Activated CD4-positive, alpha-beta T cell treated with anti-CD3 and anti-CD28 coated beads, Interleukin-2, amount 50 U/mL, for 4 hours (primary cell): ENCODE data around the gene USP48.

Experiments
- DNase-seq, 2 experiments: peaks; one replicate each; pipeline ENCODE4 v3.0.0-alpha.2; 2020

The USP48 gene

DNA sequence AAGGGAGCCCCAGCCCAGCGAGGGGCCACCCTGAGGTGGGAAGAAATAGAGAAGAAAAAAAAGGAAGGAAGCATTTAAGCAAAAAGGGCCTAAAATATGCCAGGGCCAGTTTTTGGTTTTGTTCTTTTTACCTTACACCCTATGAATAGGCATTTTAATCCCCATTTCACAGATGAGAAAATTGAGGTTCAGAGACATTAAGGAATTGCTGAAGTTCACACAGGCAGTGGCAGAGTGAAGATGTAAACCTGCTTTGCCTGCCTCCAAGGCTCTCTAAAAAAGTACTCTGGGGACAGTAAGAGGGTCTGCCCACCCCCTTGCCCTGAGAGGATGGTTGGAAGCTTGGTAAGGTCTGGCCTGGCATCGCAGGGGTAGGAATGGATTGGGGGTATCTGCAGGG is 133.6 kb downstream of the USP48 start:
- no peak for DNase-seq

DNA sequence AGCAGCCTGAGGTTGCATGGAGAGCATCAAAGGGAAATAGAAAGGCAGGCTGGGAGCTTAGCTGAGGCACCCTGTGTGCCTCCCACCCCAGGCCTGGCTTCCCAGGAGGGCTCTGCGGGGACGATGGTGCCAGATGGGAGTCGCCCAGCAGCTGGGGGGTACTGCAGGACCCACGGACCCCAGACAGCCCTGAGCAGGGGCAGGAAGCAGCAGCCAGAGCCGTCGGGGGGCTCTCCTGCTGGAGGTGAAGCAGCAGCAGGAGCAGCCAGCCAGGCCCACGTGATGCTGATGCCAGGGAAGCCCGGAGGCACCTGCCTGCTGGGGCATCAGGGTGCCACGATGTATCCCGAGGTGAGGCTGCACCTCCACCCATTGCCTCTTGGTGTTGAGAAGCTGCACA is 134.2 kb downstream of the USP48 start:
- DNase-seq = no peak

DNA sequence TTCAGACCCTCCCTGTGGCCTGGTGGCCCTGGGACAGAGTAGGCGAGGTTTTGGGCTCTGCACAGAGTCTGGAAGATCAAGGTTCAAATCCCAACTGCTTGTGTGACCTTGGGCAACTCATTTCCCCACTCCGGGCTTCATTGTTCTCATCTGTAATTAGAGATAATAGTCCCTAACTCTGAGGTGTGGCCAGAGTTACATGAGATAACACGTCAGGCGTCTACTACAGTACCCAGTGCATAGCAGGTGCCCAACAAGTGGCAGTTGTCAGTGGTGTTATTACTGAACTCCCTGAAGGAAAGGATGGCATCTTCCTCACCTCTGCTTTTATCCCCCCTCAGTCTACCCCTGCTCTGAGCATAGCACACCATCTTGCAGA is 134.6 kb downstream of the USP48 start:
- DNase-seq = no peak

DNA sequence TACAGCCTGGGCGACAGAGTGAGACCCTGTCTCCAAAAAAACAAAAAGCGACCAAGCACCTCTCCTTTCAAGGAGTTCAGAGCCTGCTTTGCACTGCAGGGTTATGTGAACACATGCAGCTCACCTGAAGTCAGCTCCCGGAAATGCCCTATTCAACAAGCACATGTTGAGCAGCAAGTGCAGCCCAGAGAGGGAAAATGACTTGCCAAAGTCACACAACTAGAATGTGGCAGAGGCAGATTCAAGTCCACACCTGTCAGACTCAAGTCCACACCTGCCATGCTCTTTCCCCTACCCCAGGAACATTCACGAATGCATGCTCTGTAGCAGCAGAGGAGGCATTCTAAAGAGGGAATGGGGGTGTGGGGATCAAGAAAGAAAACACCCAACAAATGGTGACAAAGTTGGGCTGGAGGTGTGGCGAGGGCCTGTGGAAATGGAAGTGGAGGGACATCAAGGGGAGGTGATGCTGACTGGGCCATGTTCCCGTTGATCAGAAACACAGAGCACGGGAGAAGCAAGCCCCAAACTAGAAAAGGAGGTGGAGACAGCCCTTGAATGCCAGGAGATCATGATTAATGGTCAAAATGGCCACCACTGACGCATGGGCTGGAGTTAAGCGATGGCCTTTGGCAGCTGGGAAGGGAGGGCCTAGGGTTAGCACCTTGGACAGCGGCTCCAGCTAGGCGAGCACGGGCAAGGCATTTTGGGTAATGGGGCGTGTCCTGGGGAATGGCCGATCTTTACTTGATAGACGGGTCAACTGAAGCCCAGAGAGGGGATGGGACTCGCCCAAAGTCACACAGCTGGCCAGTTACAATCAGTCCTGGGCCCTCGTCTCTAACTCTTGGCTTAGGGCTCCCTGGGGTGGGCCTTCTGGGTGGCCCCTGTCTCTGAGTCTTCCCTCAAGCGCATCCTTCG is 135.3 kb downstream of the USP48 start:
- DNase-seq = no peak

DNA sequence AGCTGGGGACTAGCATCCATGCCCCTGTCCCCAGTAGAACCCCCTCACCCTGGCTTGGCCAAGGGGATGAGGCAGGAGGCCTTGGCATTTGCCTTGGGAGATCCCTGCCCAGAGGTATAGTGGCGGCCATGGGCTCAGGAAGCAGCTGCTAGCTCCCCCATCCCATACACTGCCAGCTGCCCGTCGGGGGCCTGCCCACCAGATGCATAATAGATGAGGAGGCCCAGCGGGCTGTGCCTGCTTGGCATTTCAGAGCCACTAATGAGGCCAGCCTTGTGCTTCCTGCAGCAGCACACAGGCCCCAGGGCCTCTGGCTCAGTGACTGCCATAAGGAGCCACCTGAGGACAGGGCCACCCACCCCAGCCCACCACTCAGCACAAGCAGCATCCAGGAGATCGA is 137.4 kb downstream of the USP48 start:
- no peak for DNase-seq

DNA sequence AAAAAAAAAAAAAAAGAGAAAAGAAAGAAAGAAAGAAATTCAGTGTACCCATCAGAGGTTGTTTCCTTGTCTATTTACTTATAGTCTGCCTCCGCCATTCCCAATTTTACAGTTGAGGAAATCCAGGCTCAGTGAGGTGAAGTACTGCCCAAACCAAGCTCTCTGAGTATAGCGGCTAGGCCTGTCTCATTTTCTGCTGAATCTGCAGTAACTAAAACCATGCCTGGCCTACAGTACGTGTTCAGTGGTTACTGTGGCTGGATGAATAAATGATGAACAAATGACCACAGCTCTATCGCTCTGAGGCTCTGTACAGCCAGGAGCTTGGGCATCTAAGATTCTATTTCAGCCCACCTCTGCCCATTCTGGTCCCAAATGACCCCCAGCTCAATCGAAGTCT is 138.0 kb downstream of the USP48 start:
- no peak for DNase-seq

DNA sequence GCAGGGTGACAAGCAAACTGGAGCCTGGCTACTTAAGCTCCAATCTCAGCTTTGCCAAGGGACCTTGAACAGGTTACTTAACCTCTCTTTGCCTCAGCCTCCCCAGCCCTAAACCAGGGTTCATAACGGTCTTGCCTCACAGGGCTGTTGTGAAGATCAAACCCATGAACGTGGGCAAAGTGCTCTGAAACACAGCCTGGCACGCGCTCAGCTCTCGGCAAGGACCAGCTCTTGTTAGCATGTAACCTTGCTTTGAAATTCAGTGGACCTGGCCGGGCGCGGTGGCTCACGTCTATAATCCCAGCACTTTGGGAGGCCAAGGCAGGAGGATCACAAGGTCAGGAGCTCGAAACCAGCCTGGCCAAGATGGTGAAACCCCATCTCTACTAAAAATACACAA is 138.6 kb downstream of the USP48 start:
- DNase-seq = no peak

DNA sequence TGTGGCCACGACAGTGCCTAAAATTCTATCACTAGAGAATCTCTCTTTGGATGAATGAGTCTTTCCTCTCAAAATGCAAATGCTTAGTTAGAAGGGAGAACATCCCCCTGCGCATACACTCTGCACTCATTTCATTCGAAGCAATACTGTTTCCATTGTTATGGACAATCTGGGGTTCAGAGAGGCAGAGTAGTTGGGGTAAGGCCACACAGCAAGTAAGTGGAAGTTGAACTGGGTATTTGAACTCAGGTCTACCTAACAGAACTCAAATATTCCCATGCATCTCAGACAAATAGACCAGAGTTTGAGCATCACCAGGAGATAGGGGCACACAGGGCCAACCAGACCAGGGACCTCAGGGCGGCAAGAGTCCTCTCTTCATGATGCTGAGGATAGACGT is 139.3 kb downstream of the USP48 start:
- DNase-seq = no peak

DNA sequence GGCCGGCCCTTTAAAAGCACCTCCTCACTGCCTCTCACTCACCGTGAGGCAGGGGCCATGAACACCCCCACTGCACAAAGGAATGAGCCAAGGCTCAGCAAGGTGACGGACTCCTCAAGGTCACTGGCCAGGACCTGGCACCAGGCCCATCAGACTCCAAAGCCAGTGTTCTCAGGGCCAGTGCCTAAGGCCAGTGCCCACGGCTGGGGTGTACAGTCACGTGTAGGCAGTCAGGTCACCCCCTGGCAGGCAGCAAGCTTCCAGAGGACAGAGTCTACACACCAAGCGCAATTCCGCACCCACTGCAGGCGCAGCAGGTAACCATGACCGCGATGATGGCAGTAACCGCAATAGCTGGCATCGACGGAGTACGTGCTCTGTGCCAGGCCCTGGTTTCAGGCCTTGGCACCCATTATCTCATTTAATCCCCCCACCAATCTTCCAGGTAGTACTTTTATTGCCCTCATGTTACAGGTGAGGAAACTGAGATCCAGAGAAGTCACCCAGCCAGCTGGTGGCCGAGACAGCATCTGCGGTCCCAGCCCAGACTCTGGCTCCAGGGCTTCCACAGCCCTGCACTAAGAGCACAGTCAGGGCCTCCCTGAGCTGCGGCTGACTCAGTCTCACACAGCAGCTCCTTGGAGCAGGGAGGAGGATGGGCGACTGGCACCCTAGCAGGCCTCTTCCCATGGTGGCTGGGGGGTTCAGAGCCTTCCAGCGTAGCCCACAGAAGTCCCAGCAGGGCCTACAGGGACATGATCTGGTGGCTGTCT is 140.8 kb downstream of the USP48 start:
- no peak for DNase-seq

DNA sequence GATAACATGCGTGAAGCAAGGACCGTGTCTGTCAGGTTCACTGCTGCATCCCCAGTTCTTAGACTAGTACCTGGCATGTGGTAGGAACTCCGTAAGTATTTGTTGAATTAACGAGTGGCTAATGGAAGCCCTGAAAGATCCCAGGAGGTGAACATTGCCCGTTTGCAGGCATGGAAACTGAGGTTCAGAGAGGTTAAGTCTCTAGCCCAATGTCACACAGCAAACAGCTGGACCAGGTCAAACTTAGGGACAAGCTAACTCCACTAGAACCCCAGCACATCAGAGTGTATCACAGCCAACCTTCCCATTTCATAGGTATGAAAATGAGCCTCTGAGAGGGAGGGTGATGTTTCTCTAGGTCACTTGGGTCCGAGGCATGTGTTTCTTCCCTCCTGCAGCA is 141.4 kb downstream of the USP48 start:
- no peak for DNase-seq

DNA sequence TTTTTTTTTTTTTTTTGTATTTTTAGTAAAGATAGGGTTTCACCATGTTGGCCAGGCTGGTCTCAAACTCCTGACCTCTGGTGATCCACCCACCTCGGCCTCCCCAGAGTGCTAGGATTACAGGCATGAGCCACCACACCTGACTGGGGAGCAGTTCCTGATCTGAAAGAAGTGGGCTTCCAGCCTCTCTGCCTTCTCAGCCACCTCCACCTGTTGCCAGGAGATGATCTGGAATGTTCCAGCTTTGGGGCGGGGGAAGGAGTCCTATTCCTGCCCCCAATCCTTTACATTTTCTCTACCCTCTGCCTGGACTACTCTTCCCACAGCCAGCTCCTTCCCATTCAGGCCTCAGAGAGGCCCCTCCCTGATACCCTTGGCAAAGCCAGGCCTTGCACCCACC is 141.9 kb downstream of the USP48 start:
- no peak for DNase-seq

DNA sequence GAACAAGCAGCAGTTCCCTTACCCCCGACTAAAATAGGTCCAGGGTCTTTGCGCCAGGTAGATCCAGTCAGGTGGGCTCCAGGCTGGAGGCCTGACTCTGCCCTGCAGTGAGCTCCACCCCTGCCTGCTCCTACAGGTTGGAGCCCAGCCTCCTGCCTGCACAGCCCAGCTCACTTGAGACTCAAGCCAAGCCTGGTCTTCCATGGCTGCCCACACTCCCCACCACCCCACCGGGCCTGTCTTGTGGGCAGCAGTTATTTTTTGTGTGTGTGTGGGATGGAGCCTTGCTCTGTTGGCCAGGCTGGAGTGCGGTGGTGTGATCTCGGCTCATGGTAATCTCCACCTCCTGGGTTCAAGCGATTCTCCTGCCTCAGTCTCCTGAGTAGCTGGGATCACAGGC is 142.3 kb downstream of the USP48 start:
- DNase-seq = no peak

DNA sequence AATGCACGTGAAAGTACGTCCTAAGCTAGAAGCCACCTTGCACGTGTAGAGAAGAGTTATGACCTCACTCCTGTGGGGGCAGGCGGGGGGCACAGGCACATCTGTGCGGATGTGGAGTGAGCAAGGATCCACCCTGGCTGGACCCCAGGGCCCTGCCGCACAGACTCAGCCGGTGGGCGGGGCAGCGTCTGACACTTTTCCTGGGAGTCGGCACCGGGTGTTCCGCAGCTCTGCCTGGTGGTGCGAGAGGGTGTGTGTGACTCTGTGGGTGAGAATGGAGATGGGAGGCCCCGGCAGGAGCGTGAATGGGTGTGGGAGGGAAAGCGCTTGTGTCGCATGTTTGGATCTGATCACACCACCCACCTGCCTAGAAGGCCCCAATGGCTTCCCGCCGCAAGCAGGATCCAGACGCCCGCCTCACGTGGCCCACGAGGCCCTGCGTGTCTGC is 143.3 kb downstream of the USP48 start:
- DNase-seq = no peak

DNA sequence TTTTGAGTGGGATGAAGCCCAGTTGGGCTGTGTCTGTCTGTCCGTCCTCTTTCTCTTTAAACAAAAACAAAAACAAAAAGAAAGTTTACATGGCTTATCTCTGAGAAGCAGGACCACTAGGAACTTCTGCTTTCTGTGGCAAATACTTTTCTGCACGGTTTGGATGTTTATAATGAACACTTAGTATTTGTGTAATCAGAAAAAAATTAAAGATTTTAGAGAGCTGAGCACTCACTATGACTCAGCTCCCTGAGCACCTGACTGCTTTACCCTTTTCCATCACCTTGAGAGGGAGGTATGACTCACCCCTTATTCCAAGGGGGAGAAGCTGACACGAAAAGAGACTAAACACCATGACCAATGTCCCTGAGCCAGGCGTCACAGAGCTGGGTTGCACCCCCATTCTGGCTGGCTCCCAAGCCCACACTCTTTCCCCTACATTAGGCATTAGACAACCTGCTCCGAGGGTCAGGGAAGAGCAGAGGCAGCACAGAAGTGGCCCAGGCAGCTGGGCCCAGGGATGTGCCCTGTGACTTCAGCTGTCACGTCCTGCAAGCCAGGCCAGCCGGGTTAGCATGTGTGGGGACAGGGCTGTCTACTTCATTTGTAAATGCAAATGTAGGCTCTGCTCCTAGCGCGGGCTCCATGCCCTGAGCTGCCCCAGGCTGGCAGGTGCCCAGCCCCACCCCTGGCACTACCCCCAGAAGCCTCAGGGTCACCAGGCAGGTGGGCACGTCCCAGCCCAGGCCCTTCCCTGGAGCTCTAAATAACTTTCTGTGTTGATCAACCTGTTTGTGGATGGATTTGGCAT is 144.2 kb downstream of the USP48 start:
- no peak for DNase-seq

DNA sequence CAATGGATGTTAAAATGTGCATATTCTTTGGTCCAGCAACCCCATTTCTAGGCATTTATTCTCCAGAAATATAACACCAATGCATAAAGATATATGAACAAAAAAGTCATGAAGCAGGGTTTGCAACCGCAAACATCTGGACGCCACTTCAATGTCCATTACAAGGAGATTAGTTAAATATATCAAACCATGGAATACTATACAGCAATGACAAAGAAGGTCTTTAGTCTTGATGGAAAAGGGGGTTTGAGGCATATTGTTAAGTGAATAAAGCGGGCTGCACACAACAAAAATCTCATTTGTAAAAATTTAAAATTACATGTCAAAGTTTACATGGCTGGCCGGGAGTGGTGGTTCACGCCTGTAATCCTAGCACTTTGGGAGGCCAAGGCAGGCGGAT is 145.4 kb downstream of the USP48 start:
- DNase-seq = no peak

DNA sequence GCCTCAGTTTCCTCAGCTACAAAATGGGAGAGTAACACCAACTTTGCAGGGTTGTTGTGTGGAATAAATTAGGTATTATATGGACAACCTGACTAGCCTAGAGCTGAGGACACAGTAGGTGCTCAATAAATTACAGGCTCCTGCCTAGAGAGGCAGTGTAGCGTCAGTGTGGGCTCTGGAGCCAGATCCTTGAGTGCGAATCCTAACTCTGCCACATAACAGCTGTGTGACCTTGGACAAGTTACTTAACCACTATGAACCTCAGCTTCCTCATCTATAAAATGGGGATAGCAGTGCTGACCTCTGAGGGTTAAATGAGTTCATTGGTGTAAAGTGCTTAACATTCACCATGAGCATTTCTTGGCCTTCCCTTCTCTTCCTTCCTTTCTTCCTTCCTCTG is 146.9 kb downstream of the USP48 start:
- DNase-seq = no peak

DNA sequence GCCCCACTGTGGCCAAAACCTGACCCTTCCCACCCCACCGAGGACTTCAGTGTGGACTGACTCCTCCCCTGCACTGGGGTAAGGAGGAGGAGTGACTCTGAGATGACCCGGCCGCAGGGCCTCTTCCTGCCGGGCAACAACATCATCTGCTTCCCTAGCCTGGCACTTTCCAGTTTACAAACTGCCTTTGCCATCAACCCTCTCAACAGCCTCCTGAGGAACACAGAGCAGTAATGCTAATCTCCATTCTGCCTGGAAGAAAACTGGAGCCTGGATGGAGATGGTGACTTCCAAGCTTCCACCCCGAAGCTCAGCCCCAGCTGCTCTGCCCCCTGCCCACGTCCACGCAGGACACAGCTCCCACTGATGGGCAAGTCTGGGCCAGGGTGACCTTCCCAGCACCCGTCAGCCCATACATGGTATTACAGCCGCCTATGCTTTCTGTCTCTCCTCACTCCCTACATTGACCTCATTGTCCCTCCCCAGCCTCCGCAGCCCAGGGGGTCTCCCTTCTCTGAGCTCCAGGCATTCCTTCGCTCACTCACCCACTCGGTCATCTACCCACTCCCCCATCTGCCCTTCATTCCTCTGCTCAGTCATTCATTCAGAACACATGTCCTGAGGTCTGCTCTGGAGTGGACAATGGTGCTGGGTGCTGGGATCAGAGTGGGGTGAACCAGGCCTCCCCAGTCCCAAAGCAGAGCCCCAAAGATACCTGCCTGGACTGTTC is 148.0 kb downstream of the USP48 start:
- no peak for DNase-seq

DNA sequence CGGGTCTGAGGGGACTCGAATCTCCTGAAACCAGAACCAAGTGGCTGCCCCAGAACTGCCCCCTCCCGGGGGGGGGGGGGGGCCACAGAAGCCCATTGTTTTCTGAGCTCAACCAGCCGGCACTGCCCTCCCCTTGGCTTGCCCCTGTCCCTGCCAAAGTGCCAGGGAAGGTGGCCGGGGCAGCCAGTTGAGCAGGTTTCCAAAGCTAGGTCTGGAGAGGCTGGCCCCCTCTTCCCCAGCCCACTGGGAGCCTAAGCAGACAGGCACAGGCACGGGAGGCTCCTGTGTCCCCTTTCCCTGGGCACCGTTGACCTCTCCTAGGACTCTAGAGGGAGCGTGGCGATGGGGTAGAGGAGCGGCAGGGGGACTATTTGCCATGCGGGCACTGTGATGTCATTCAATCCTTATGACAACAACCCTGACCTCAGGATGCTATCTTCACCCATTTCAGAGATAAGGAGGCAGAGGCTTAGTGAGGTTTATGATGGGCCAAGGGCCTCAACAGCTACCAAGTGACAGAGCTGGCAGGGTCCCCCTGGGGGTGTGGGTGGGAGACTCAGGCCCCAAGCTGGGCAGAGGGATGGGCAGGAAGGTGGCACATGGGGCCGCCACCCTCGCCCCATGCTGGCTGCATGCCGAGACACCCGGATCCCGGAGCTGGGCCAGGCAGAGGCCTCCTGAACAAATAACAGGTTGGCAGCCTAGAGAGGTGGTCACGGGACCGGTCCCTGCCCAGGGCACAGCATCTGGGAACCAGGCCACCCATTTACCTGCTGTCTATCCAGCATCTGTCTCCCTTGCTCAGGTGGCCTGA is 148.8 kb downstream of the USP48 start:
- no peak for DNase-seq

DNA sequence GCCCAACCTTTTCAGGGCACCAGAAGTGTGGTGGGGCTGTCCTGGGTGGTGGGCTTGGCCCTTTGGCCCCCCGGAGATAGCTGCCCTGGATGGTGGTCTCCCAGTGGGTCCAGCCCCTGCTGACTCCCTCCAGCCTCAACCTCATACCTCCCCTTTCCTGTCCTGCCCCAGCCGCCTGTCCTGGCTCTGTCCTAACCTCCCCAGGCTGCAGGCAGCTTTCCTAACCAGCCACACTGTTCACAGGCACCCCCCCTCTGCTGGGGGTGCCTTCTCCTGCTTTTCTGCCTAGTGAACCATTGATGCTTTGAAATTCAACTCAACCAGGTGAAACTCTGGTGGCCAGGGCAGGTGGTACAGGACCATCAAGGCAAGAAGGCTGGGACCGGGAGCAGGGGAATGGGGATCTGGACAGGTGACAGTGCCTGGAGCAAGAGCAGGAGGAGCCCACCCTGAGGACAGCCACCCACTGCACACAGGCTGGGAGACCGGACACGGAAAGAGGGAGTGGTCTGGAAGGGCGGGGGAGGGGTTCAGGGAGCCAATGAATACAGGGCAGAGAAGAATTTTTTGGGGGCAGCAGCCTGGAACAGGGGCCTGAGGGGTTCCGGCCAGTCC is 149.7 kb downstream of the USP48 start:
- DNase-seq = no peak

DNA sequence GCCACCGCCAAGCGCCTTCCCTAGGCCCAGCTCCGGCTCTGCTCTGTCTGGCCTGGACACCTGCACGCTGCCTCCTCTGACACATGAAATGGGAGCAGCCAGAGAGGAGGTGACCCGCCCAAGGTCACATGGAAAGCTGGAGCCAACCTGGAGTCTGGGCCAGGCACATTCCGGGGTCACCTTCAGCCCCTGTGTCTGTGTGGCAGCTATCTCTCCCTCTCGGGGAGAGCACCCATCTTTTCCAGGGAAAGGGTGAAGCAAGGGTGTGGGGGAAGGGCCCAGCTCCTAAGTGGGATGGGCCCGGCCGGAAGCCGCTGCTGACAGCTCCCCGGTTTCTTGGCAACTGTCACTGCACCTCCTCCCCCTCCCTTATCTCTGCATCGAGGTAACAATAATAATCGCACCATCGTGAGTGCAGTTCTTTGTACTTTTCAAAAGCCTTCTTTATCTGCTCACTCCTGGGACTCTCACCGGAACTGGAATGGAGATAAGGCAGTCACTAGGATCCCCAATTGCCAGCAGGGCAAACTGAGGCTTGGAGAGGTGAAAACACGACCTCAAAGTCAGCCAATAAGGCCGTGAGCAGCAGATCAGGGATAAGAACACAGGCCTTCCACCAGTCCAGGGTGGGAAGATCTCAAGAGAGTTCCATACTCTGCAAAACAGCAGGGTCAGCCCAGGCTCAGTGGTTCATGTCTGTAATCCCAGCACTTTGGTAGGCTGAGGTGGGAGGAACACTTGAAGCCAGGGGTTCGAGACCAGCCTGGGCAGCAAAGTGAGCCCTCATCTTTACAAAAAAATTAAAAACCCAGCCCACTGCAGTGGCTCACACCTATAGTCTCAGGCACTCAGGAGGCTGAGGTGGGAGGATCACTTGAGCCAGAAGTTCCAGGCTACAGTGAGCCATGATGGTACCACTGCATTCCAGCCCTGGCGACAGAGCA is 150.7 kb downstream of the USP48 start:
- no peak for DNase-seq
